ENCODE measurements around the gene RAB1B. TPM values are rescaled to one million over a fixed set of nuclear protein-coding genes. Genes with fewer than 3 reads are reported as not detected.
"Not testable (repeated sequence)": the region's sequence is repeated elsewhere in the genome, so short reads cannot be mapped to it uniquely, and the experiment has no call there.

Gene RAB1B
- total RNA-seq, 2 experiments from 2014 or later, result 160 to 170 TPM

GRCh38 chr11:66293777-66294625 is 25.6 kb downstream of the RAB1B start:
- ATAC-seq (no peak), DNase-seq (no peak)
- Mint-ChIP-seq H3K4me3 (no peak overlapping the region), H3K9me3 (ENCODE audit: insufficient read depth) (no peaks in the 10 kb centered on the region), H3K36me3 (ENCODE audit: low read depth) (peaks cover 2% of the 10 kb centered on the region), H3K27me3 (ENCODE audit: low read depth) (peaks cover 26% of the 10 kb centered on the region), H3K4me1 (ENCODE audit: low read depth) (peaks cover 21% of the 10 kb centered on the region), H3K27ac (no peak overlapping the region)
- POLR2A ChIA-PET, result no interaction called here
- CTCF ChIA-PET, result no interaction called here

GRCh38 chr11:66294626-66295620 is 26.5 kb downstream of the RAB1B start:
- peaks cover 13% of the 10 kb centered on the region for H3K4me1 Mint-ChIP-seq (ENCODE audit: low read depth)
- H3K27ac Mint-ChIP-seq, result no peak overlapping the region
- no peak for DNase-seq
- ChIA-PET CTCF (interaction anchor here (1.8 to 8.7 kb wide), 2 partner anchors 16 to 94 kb away, joined by 4 to 59 read pairs; no protein-coding TSS in a partner anchor), POLR2A (no interaction called here)
- H3K36me3 Mint-ChIP-seq (ENCODE audit: low read depth), result peaks cover 2% of the 10 kb centered on the region
- peaks cover 26% of the 10 kb centered on the region for H3K27me3 Mint-ChIP-seq (ENCODE audit: low read depth)
- no peaks in the 10 kb centered on the region for H3K9me3 Mint-ChIP-seq (ENCODE audit: insufficient read depth)
- no peak overlapping the region for H3K4me3 Mint-ChIP-seq
- ATAC-seq, result no peak

GRCh38 chr11:66297610-66298009 is 29.2 kb downstream of the RAB1B start:
- DNase-seq, result no peak
- peaks cover under 1% of the 10 kb centered on the region for H3K4me1 Mint-ChIP-seq (ENCODE audit: low read depth)
- H3K27me3 Mint-ChIP-seq (ENCODE audit: low read depth), result peaks cover 10% of the 10 kb centered on the region
- CTCF ChIA-PET, result interaction anchor here (1.6 to 8.7 kb wide), 2 partner anchors 13 to 91 kb away, joined by 4 to 59 read pairs; no protein-coding TSS in a partner anchor
- no peak overlapping the region for H3K4me3 Mint-ChIP-seq
- H3K36me3 Mint-ChIP-seq (ENCODE audit: low read depth), result peaks cover under 1% of the 10 kb centered on the region
- no peak for ATAC-seq
- no peak overlapping the region for H3K27ac Mint-ChIP-seq
- POLR2A ChIA-PET, result no interaction called here
- no peaks in the 10 kb centered on the region for H3K9me3 Mint-ChIP-seq (ENCODE audit: insufficient read depth)

GRCh38 chr11:66299186-66299585 is 30.7 kb downstream of the RAB1B start:
- POLR2A ChIA-PET, result no interaction called here

GRCh38 chr11:66302656-66303055 is 34.2 kb downstream of the RAB1B start:
- ATAC-seq (no peak), DNase-seq (no peak)
- ChIA-PET POLR2A (no interaction called here), CTCF (interaction anchor here (2.9 to 8.7 kb wide), 2 partner anchors 8 to 86 kb away, joined by 7 to 59 read pairs; no protein-coding TSS in a partner anchor)
- H3K27ac Mint-ChIP-seq, result no peak overlapping the region
- H3K4me1 Mint-ChIP-seq (ENCODE audit: low read depth), result no peaks in the 10 kb centered on the region
- no peaks in the 10 kb centered on the region for H3K27me3 Mint-ChIP-seq (ENCODE audit: low read depth)
- H3K36me3 Mint-ChIP-seq (ENCODE audit: low read depth), result no peaks in the 10 kb centered on the region
- no peaks in the 10 kb centered on the region for H3K9me3 Mint-ChIP-seq (ENCODE audit: insufficient read depth)
- H3K4me3 Mint-ChIP-seq, result no peak overlapping the region

More at GRCh38 chr11:66299186-66299585, 30.7 kb downstream of the RAB1B start:
- DNase-seq, result no peak
- no peaks in the 10 kb centered on the region for H3K9me3 Mint-ChIP-seq (ENCODE audit: insufficient read depth)
- H3K4me3 Mint-ChIP-seq, result no peak overlapping the region
- CTCF ChIA-PET, result interaction anchor here (8.7 kb wide), 1 partner anchor 12 kb away, joined by 59 read pairs; no protein-coding TSS in a partner anchor
- H3K27me3 Mint-ChIP-seq (ENCODE audit: low read depth), result no peaks in the 10 kb centered on the region
- H3K36me3 Mint-ChIP-seq (ENCODE audit: low read depth), result no peaks in the 10 kb centered on the region
- no peak overlapping the region for H3K27ac Mint-ChIP-seq
- no peaks in the 10 kb centered on the region for H3K4me1 Mint-ChIP-seq (ENCODE audit: low read depth)
- ATAC-seq, result no peak

- ATAC-seq (no peak), DNase-seq (no peak)
- H3K36me3 Mint-ChIP-seq (ENCODE audit: low read depth), result peaks cover 9% of the 10 kb centered on the region
- CTCF ChIA-PET, result interaction anchor here (1.1 to 6.3 kb wide), 10 partner anchors 11 to 368 kb away, joined by 3 to 194 read pairs (median 22); partner anchors contain the start of genes B4GAT1, BRMS1, RBM4B and RIN1
- no peak overlapping the region for H3K4me3 Mint-ChIP-seq
- POLR2A ChIA-PET, result interaction anchor here (0.7 kb wide), 1 partner anchor 1565 kb away, joined by 4 read pairs; no protein-coding TSS in a partner anchor
- no peaks in the 10 kb centered on the region for H3K9me3 Mint-ChIP-seq (ENCODE audit: insufficient read depth)
- H3K27me3 Mint-ChIP-seq (ENCODE audit: low read depth), result no peaks in the 10 kb centered on the region
- peaks cover 13% of the 10 kb centered on the region for H3K4me1 Mint-ChIP-seq (ENCODE audit: low read depth)
- no peak overlapping the region for H3K27ac Mint-ChIP-seq
Observed at GRCh38 chr11:66309475-66309874, 41.0 kb downstream of the RAB1B start.

GRCh38 chr11:66310324-66310723 is 41.9 kb downstream of the RAB1B start:
- Mint-ChIP-seq H3K4me3 (no peak overlapping the region), H3K9me3 (ENCODE audit: insufficient read depth) (no peaks in the 10 kb centered on the region), H3K27ac (no peak overlapping the region), H3K36me3 (ENCODE audit: low read depth) (peaks cover 16% of the 10 kb centered on the region), H3K27me3 (ENCODE audit: low read depth) (no peaks in the 10 kb centered on the region), H3K4me1 (ENCODE audit: low read depth) (peaks cover 20% of the 10 kb centered on the region)
- no peak for ATAC-seq
- no peak for DNase-seq
- ChIA-PET CTCF (interaction anchor here (1.1 to 6.3 kb wide), 9 partner anchors 11 to 367 kb away, joined by 4 to 194 read pairs (median 37); partner anchors contain the start of genes B4GAT1, BRMS1, RBM4B and RIN1), POLR2A (no interaction called here)

GRCh38 chr11:66310803-66311440 is 42.5 kb downstream of the RAB1B start:
- not testable (repeated sequence) for H3K4me3 Mint-ChIP-seq

GRCh38 chr11:66311470-66311964 is 43.1 kb downstream of the RAB1B start:
- ATAC-seq (no peak), DNase-seq (no peak)
- peaks cover 25% of the 10 kb centered on the region for H3K36me3 Mint-ChIP-seq (ENCODE audit: low read depth)
- H3K4me3 Mint-ChIP-seq, result peak overlapping the region; percentile 87
- ChIA-PET POLR2A (interaction anchor here (0.6 to 3.7 kb wide), 12 partner anchors 10 to 358 kb away, joined by 3 to 45 read pairs (median 6); partner anchors contain the start of genes B4GAT1, BRMS1, RIN1 and YIF1A), CTCF (interaction anchor here (0.6 to 6.3 kb wide), 34 partner anchors 11 to 366 kb away, joined by 3 to 194 read pairs (median 5); partner anchors contain the start of genes B4GAT1, BRMS1, DPP3 and MRPL11)
- no peaks in the 10 kb centered on the region for H3K9me3 Mint-ChIP-seq (ENCODE audit: insufficient read depth)
- peaks cover 28% of the 10 kb centered on the region for H3K4me1 Mint-ChIP-seq (ENCODE audit: low read depth)
- no peaks in the 10 kb centered on the region for H3K27me3 Mint-ChIP-seq (ENCODE audit: low read depth)
- peak overlapping the region; percentile 99 for H3K27ac Mint-ChIP-seq

More at GRCh38 chr11:66310803-66311440, 42.5 kb downstream of the RAB1B start:
- Mint-ChIP-seq H3K4me1 (ENCODE audit: low read depth) (peaks cover 25% of the 10 kb centered on the region), H3K36me3 (ENCODE audit: low read depth) (peaks cover 22% of the 10 kb centered on the region)
- not testable (repeated sequence) for H3K27ac Mint-ChIP-seq; DNase-seq; ATAC-seq; H3K27me3 Mint-ChIP-seq (ENCODE audit: low read depth); H3K9me3 Mint-ChIP-seq (ENCODE audit: insufficient read depth)
- ChIA-PET POLR2A (interaction anchor here (0.6 to 3.7 kb wide), 11 partner anchors 10 to 40 kb away, joined by 3 to 45 read pairs (median 6); partner anchors contain the start of genes B4GAT1, BRMS1, RIN1 and YIF1A), CTCF (interaction anchor here (0.6 to 6.3 kb wide), 33 partner anchors 11 to 367 kb away, joined by 3 to 194 read pairs (median 5); partner anchors contain the start of genes B4GAT1, BRMS1, DPP3 and MRPL11)

- peak overlapping the region; percentile 99 for H3K27ac Mint-ChIP-seq
- no peaks in the 10 kb centered on the region for H3K27me3 Mint-ChIP-seq (ENCODE audit: low read depth)
- H3K36me3 Mint-ChIP-seq (ENCODE audit: low read depth), result peaks cover 25% of the 10 kb centered on the region
- peak overlapping the region; percentile 87 for H3K4me3 Mint-ChIP-seq
- ChIA-PET POLR2A (interaction anchor here (0.6 to 3.7 kb wide), 17 partner anchors 10 to 358 kb away, joined by 3 to 45 read pairs (median 7); partner anchors contain the start of genes B4GAT1, BRMS1, RIN1 and SLC29A2), CTCF (interaction anchor here (0.6 to 6.3 kb wide), 34 partner anchors 10 to 366 kb away, joined by 3 to 194 read pairs (median 6); partner anchors contain the start of genes B4GAT1, BRMS1, MRPL11 and RAB1B)
- peaks cover 29% of the 10 kb centered on the region for H3K4me1 Mint-ChIP-seq (ENCODE audit: low read depth)
- peak; percentile 98 for DNase-seq
- no peaks in the 10 kb centered on the region for H3K9me3 Mint-ChIP-seq (ENCODE audit: insufficient read depth)
- peak; percentile 74 for ATAC-seq
Observed at GRCh38 chr11:66311965-66312548, 43.6 kb downstream of the RAB1B start.
